Measurements from ENCODE around the gene TMEM132D. TPM values are rescaled to one million over a fixed set of nuclear protein-coding genes. Genes with fewer than 3 reads are reported as not detected.

TMEM132D gene
- total RNA-seq, 1 experiment from 2014 or later = 1.4 TPM

DNA sequence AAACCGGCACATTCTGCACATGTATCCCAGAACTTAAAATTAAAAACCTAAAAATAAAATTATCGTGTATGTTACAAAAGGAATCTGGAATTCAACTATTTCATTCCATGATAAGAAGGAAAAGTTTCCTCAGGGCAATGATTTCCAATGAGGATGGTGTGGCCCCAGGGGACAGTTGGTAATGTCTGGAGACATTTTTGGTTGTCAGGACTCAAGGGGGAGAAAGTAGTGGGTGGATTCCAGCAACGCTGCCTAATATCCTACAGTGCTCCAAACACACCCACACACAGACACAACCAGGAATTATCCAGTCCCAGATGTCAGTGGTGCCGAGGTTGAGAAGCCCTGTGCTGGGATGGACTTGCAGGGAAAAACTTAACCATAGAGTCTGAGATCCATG is 228.3 kb downstream of the TMEM132D start:
- CTCF ChIA-PET = no interaction called here
- H3K4me3 Mint-ChIP-seq = no peak overlapping the region
- TF ChIP-seq AFF4 (CRISPR knock-in tag; IDR thresholded peaks at IDR 0.05; ENCODE audit: borderline replicate concordance) (no peak), PRRX2 (CRISPR knock-in tag; IDR thresholded peaks at IDR 0.05) (no peak), ZNF512 (CRISPR knock-in tag; IDR thresholded peaks at IDR 0.05; ENCODE audit: borderline replicate concordance) (no peak)
- peaks cover 61% of the 10 kb centered on the region for H3K36me3 Mint-ChIP-seq
- no peaks in the 10 kb centered on the region for H3K4me1 Mint-ChIP-seq
- POLR2A ChIA-PET = no interaction called here
- DNase-seq (ENCODE audit: low spot score) = no peak
- no peak for ATAC-seq
- peaks cover 79% of the 10 kb centered on the region for H3K9me3 Mint-ChIP-seq
- H3K27ac Mint-ChIP-seq = no peak overlapping the region
- H3K27me3 Mint-ChIP-seq (ENCODE audit: low read depth) = peaks cover 3% of the 10 kb centered on the region; the same call in 1 of the 2 replicates

DNA sequence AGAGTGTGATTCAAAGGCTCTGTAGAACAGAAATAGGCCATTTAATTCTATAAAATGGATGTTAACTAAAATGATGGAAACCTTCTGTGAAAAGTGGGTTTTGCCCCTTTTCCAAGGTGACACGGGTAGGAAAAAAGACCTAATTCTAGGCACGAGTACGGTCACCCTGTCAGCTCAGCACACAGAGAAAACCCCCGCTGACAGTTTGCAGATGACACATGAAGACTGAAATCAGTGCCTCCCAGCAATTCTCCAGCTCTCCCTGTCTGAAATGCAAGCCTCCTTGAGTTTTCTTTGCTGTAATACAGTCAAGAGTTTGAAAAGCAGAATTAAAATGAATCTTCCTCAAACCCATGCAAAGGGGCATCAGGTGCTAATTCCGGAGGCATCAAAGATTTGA is 230.0 kb downstream of the TMEM132D start:
- ChIA-PET CTCF (no interaction called here), POLR2A (no interaction called here)
- Mint-ChIP-seq H3K4me3 (no peak overlapping the region), H3K27me3 (ENCODE audit: low read depth) (peaks cover 3% of the 10 kb centered on the region; the same call in 1 of the 2 replicates), H3K36me3 (peaks cover 66% of the 10 kb centered on the region), H3K9me3 (peaks cover 76% of the 10 kb centered on the region), H3K27ac (no peak overlapping the region), H3K4me1 (no peaks in the 10 kb centered on the region)
- ATAC-seq (no peak), DNase-seq (ENCODE audit: low spot score) (no peak)
- TF ChIP-seq KAT7 (CRISPR knock-in tag; IDR thresholded peaks at IDR 0.05; ENCODE audit: borderline replicate concordance) (no peak), ELF4 (CRISPR knock-in tag; IDR thresholded peaks at IDR 0.05; ENCODE audit: low read depth) (no peak), ATF2 (CRISPR knock-in tag; IDR thresholded peaks at IDR 0.05; ENCODE audit: borderline replicate concordance, low read depth) (no peak), GTF2I (CRISPR knock-in tag; conservative IDR thresholded peaks at IDR 0.05) (no peak), NR1H2 (CRISPR knock-in tag; IDR thresholded peaks at IDR 0.05) (no peak), ZNF532 (CRISPR knock-in tag; IDR thresholded peaks at IDR 0.05; ENCODE audit: borderline replicate concordance) (no peak), ZNF512 (CRISPR knock-in tag; IDR thresholded peaks at IDR 0.05; ENCODE audit: borderline replicate concordance) (no peak), TEAD1 (CRISPR knock-in tag; IDR thresholded peaks at IDR 0.05) (no peak), ZNF121 (CRISPR knock-in tag; IDR thresholded peaks at IDR 0.05) (no peak), AFF4 (CRISPR knock-in tag; IDR thresholded peaks at IDR 0.05; ENCODE audit: borderline replicate concordance) (no peak), MXD4 (CRISPR knock-in tag; IDR thresholded peaks at IDR 0.05; ENCODE audit: borderline replicate concordance) (no peak), ZSCAN18 (CRISPR knock-in tag; IDR thresholded peaks at IDR 0.05) (no peak), ATF1 (CRISPR knock-in tag; IDR thresholded peaks at IDR 0.05) (no peak), SOX15 (CRISPR knock-in tag; IDR thresholded peaks at IDR 0.05) (no peak)

Measured in WTC11 (cell line).